Measurements from ENCODE around the gene CCDC141. TPM values are rescaled to one million over a fixed set of nuclear protein-coding genes. Genes with fewer than 3 reads are reported as not detected.
"Not testable (repeated sequence)": the region's sequence is repeated elsewhere in the genome, so short reads cannot be mapped to it uniquely, and the experiment has no call there.

Gene CCDC141
- total and polyA plus RNA-seq, 8 donors = 0.66 to 11.3 (median 5.4) TPM

GRCh38 chr2:179069685-179070084 lies 19.7 kb upstream of the CCDC141 start:
- Histone ChIP-seq H3K27ac (no peak overlapping the region), H3K4me1 (no peaks in the 10 kb centered on the region), H3K9me3 (no peaks in the 10 kb centered on the region), H3K36me3 (no peaks in the 10 kb centered on the region), H3K4me3 (no peak overlapping the region), H3K27me3 (no peaks in the 10 kb centered on the region)
- ATAC-seq = no peak
- DNase-seq = no peak
- intact Hi-C loops (cut with DNase I) = no loop called here
- TF ChIP-seq CTCF (IDR thresholded peaks at IDR 0.05) = no peak
- WGBS, 2 donors = 87 to 93% methylated on average over 1 of the region's 1 CpG
- no peak for FAIRE-seq

GRCh38 chr2:179068991-179069643 lies 19.2 kb upstream of the CCDC141 start:
- no peaks in the 10 kb centered on the region for H3K27me3 ChIP-seq
- no peaks in the 10 kb centered on the region for H3K36me3 ChIP-seq
- no peaks in the 10 kb centered on the region for H3K9me3 ChIP-seq
- WGBS, 2 donors = 41 to 45% methylated on average over 2 of the region's 2 CpGs
- DNase-seq (no peak), FAIRE-seq (no peak), ATAC-seq (no peak)
- intact Hi-C loops (cut with DNase I) = no loop called here
- no peak for TF ChIP-seq CTCF (IDR thresholded peaks at IDR 0.05)
- no peak overlapping the region for H3K4me3 ChIP-seq
- H3K4me1 ChIP-seq = no peaks in the 10 kb centered on the region
- no peak overlapping the region for H3K27ac ChIP-seq

GRCh38 chr2:179059026-179059700 lies 9.2 kb upstream of the CCDC141 start:
- Histone ChIP-seq H3K4me3 (no peak overlapping the region), H3K27me3 (no peaks in the 10 kb centered on the region), H3K36me3 (no peaks in the 10 kb centered on the region), H3K27ac (no peak overlapping the region), H3K9me3 (no peaks in the 10 kb centered on the region), H3K4me1 (no peaks in the 10 kb centered on the region)
- ATAC-seq (no peak), FAIRE-seq (no peak), DNase-seq (no peak)
- TF ChIP-seq CTCF (IDR thresholded peaks at IDR 0.05) = no peak
- 85 to 92% methylated on average over 2 of the region's 2 CpGs for WGBS, 2 donors
- intact Hi-C loops (cut with DNase I) = no loop called here

- H3K4me3 ChIP-seq = no peak overlapping the region
- no peak for DNase-seq
- no peak for FAIRE-seq
- H3K27me3 ChIP-seq = no peaks in the 10 kb centered on the region
- H3K27ac ChIP-seq = no peak overlapping the region
- WGBS, 2 donors = 79 to 84% methylated on average over 5 of the region's 5 CpGs
- H3K36me3 ChIP-seq = no peaks in the 10 kb centered on the region
- H3K4me1 ChIP-seq = no peaks in the 10 kb centered on the region
- H3K9me3 ChIP-seq = no peaks in the 10 kb centered on the region
- ATAC-seq = no peak
- intact Hi-C loops (cut with DNase I) = no loop called here
- no peak for TF ChIP-seq CTCF (IDR thresholded peaks at IDR 0.05)
Measured at GRCh38 chr2:179057737-179058136, 7.8 kb upstream of the CCDC141 start.

- 82 to 85% methylated on average over 3 of the region's 3 CpGs for WGBS, 2 donors
- H3K27me3 ChIP-seq; intact Hi-C loops (cut with DNase I); H3K9me3 ChIP-seq; FAIRE-seq; H3K27ac ChIP-seq; H3K4me3 ChIP-seq; DNase-seq; H3K36me3 ChIP-seq; ATAC-seq: not testable (repeated sequence)
- H3K4me1 ChIP-seq = peaks cover 0 to 11% (median 4%) of the 10 kb centered on the region in 3 donors
Measured at GRCh38 chr2:179053568-179053967, 3.6 kb upstream of the CCDC141 start.
